HCT116 (cell line): ENCODE measurements around the gene RELA. TPM values are rescaled to one million over a fixed set of nuclear protein-coding genes. Genes with fewer than 3 reads are reported as not detected.

Experiments
- ATAC-seq: fragments of 200-7000 bp; cut with Tn5 transposase; 2 replicates; pipeline ENCODE4 v1.9.1; 2020; ENCODE audit warnings: mild to moderate bottlenecking, moderate library complexity
- BruUV-seq: library from RNA; stranded (reverse); fragments of 400-500 nt; replicated peaks from 2 replicates; lab custom pipeline; 2021; lab: Mats Ljungman, UMichigan
- CTCF ChIA-PET: fragments of 300-600 bp; sonication (Branson Sonifier 250); formaldehyde crosslinking; loops from one replicate; lab custom pipeline; 2021; ENCODE audit warnings: antibody characterized with exemption; lab: Charles Lee
- POLR2A ChIA-PET: fragments of 300-600, 350-600 bp; sonication (Branson Sonifier 250); formaldehyde crosslinking; loops from one replicate; lab custom pipeline; 2021; ENCODE audit warnings: antibody characterized with exemption; lab: Charles Lee
- RAD21 ChIA-PET, 2 experiments: fragments of 300-600 bp; sonication (Branson Sonifier 250); formaldehyde crosslinking; loops; one replicate each; lab custom pipeline; 2023; ENCODE audit warnings: low total read pairs in 2 of 2; ENCODE audit not compliant: uncharacterized antibody in 2 of 2, unreplicated experiment in 2 of 2, low non-redundant PET in 1 of 2; lab: Charles Lee
- DNase-seq: peaks from one replicate; pipeline ENCODE4 v3.0.0-alpha.2; 2010; ENCODE audit warnings: low read depth, low spot score
- H2AFZ ChIP-seq: fragments of 200-600 bp; shearing (Covaris generic), sonication (generic); 2 replicates; pipeline ENCODE4 v1.6.1; 2017; ENCODE audit warnings: low read depth, mixed run types, mixed read lengths, antibody characterized with exemption, low read length; ENCODE audit not compliant: poor library complexity, severe bottlenecking
- H3K27ac ChIP-seq: 2 replicates; pipeline ENCODE4 v1.5.1; 2012; ENCODE audit warnings: low read depth, low read length
- H3K27me3 ChIP-seq: fragments of 200-600 bp; sonication (generic); 2 replicates; pipeline ENCODE4 v1.6.1; 2016; ENCODE audit warnings: mixed run types, low read length, mixed read lengths; ENCODE audit not compliant: insufficient read depth
- H3K36me3 ChIP-seq, 2 experiments: fragments of 200-500 bp in 1 of 2; fragments of 200-600 bp in 1 of 2; sonication (Bioruptor generic) in 1 of 2; sonication (generic) in 1 of 2; 2 replicates each; pipeline versions ENCODE4 v1.5.1 to v1.6.1; 2014 to 2016; ENCODE audit warnings: low read length in 2 of 2, inconsistent platforms in 1 of 2, mixed read lengths in 1 of 2, mixed run types in 1 of 2; ENCODE audit not compliant: insufficient read depth in 2 of 2, control insufficient read depth in 1 of 2
- H3K4me1 ChIP-seq, 2 experiments: fragments of 200-600 bp in 1 of 2; sonication (generic) in 1 of 2; 2 replicates each; pipeline versions ENCODE4 v1.5.1 to v1.6.1; 2012 to 2017; ENCODE audit warnings: low read length in 2 of 2, inconsistent platforms in 1 of 2, mild to moderate bottlenecking in 1 of 2, mixed read lengths in 1 of 2, mixed run types in 1 of 2, moderate library complexity in 1 of 2; ENCODE audit not compliant: insufficient read depth in 2 of 2, control insufficient read depth in 1 of 2
- H3K4me2 ChIP-seq: fragments of 200-600 bp; sonication (generic); 2 replicates; pipeline ENCODE4 v1.6.1; 2017; ENCODE audit warnings: mixed run types, low read length, mixed read lengths
- H3K4me3 ChIP-seq, 2 experiments: fragments of 200-600 bp in 1 of 2; sonication (generic) in 1 of 2; replicated peaks in 1 of 2; 2 replicates each; pipeline ENCODE4 v1.5.1; 2011 to 2016; ENCODE audit warnings: low read length in 2 of 2, control low read depth in 1 of 2, low read depth in 1 of 2, mild to moderate bottlenecking in 1 of 2, mixed read lengths in 1 of 2, mixed run types in 1 of 2
- H3K79me2 ChIP-seq: fragments of 200-600 bp; sonication (generic); 2 replicates; pipeline ENCODE4 v1.6.1; 2017; ENCODE audit warnings: mild to moderate bottlenecking, mixed run types, low read length, moderate library complexity, mixed read lengths; ENCODE audit not compliant: insufficient read depth
- H3K9ac ChIP-seq: fragments of 200-600 bp; sonication (generic); 2 replicates; pipeline ENCODE4 v1.6.1; 2016; ENCODE audit warnings: low read length, mixed read lengths
- H3K9me2 ChIP-seq: fragments of 200-600 bp; sonication (generic), shearing (Covaris generic); 2 replicates; pipeline ENCODE4 v1.6.1; 2017; ENCODE audit warnings: mixed run types, mild to moderate bottlenecking, moderate library complexity; ENCODE audit not compliant: insufficient read depth
- H3K9me3 ChIP-seq, 2 experiments: fragments of 200-500 bp in 1 of 2; fragments of 200-600 bp in 1 of 2; sonication (Bioruptor generic) in 1 of 2; sonication (generic) in 1 of 2; 2 replicates each; pipeline ENCODE4 v1.6.1; 2014 to 2017; ENCODE audit warnings: low read length in 2 of 2, mixed read lengths in 2 of 2, inconsistent platforms in 1 of 2, low read depth in 1 of 2, mild to moderate bottlenecking in 1 of 2, mixed run types in 1 of 2, moderate library complexity in 1 of 2; ENCODE audit not compliant: control insufficient read depth in 1 of 2, insufficient read depth in 1 of 2
- H4K20me1 ChIP-seq: fragments of 200-600 bp; sonication (generic), shearing (Covaris generic); 2 replicates; pipeline ENCODE4 v1.6.1; 2017; ENCODE audit warnings: mixed run types, mild to moderate bottlenecking, moderate library complexity; ENCODE audit not compliant: insufficient read depth
- ATF3 ChIP-seq: IDR thresholded peaks from 2 replicates; pipeline ENCODE4 v1.6.1; 2012
- CBX3 ChIP-seq: IDR thresholded peaks from 2 replicates; pipeline ENCODE4 v1.6.1; 2012; ENCODE audit warnings: low read depth
- CEBPB ChIP-seq: IDR thresholded peaks from 2 replicates; pipeline ENCODE4 v1.6.1; 2012; ENCODE audit warnings: low read depth
- EGR1 ChIP-seq: IDR thresholded peaks from 2 replicates; pipeline ENCODE4 v1.6.1; 2012; ENCODE audit warnings: low read depth
- ELF1 ChIP-seq: IDR thresholded peaks from 2 replicates; pipeline ENCODE4 v1.6.1; 2012; ENCODE audit warnings: low read depth, borderline replicate concordance
- EZH2phosphoT487 ChIP-seq: fragments of 200-600 bp; IDR thresholded peaks from 2 replicates; pipeline ENCODE4 v1.6.1; 2018; ENCODE audit warnings: antibody characterized with exemption, borderline replicate concordance
- FOSL1 ChIP-seq: IDR thresholded peaks from 2 replicates; pipeline ENCODE4 v1.6.1; 2012; ENCODE audit warnings: low read depth
- JUND ChIP-seq: IDR thresholded peaks from 2 replicates; pipeline ENCODE4 v1.6.1; 2012
- MAX ChIP-seq: IDR thresholded peaks from 2 replicates; pipeline ENCODE4 v1.6.1; 2012
- POLR2AphosphoS5 ChIP-seq: IDR thresholded peaks from 2 replicates; pipeline ENCODE4 v1.6.1; 2011; ENCODE audit warnings: mild to moderate bottlenecking, low read depth, low read length, moderate library complexity
- SP1 ChIP-seq: IDR thresholded peaks from 2 replicates; pipeline ENCODE4 v1.6.1; 2012; ENCODE audit warnings: low read depth
- SRF ChIP-seq: IDR thresholded peaks from 2 replicates; pipeline ENCODE4 v1.6.1; 2012; ENCODE audit warnings: low read depth
- TCF7L2 ChIP-seq: IDR thresholded peaks from 2 replicates; pipeline ENCODE4 v1.7.0; 2011; ENCODE audit warnings: borderline replicate concordance, inconsistent platforms; ENCODE audit not compliant: insufficient read depth, insufficient read length; ENCODE audit errors: extremely low read depth
- YY1 ChIP-seq: IDR thresholded peaks from 2 replicates; pipeline ENCODE4 v1.6.1; 2011; ENCODE audit warnings: low read length, low read depth, moderate library complexity, mild to moderate bottlenecking; ENCODE audit not compliant: insufficient replicate concordance; ENCODE audit errors: extremely low read depth
- ZBTB33 ChIP-seq: IDR thresholded peaks from 2 replicates; pipeline ENCODE4 v1.6.1; 2011; ENCODE audit warnings: mild to moderate bottlenecking, low read length, moderate library complexity; ENCODE audit not compliant: insufficient replicate concordance; ENCODE audit errors: extremely low read depth
- ZNF274 ChIP-seq: fragments of 200-500 bp; sonication (Bioruptor generic); IDR thresholded peaks from 2 replicates; pipeline ENCODE4 v1.6.1; 2014; ENCODE audit warnings: mild to moderate bottlenecking, low read depth, low read length, inconsistent platforms
- intact Hi-C: fragments of 100-400 bp; cut with micrococcal nuclease; formaldehyde crosslinking; loops from 2 replicates; pipeline ENCODE4 v1.10.0; 2022
- total RNA-seq: library from RNA; stranded (reverse); gene quantifications from one replicate; pipeline ENCODE4 v1.2.1, GENCODE V29; 2021; ENCODE audit not compliant: unreplicated experiment
- TF ChIP-seq, protein P1 (sequence below): IDR thresholded peaks from 2 replicates; pipeline ENCODE4 v1.6.1; 2012; ENCODE audit warnings: low read depth
- TF ChIP-seq, protein P2 (sequence below), 3 experiments: fragments of 200-600 bp in 1 of 3; sonication (generic) in 1 of 3; IDR thresholded peaks in 2 of 3; conservative IDR thresholded peaks in 1 of 3; 2 replicates each; pipeline ENCODE4 v1.5.1; 2012 to 2017; ENCODE audit warnings: low read depth in 2 of 3, low read length in 2 of 3, antibody characterized with exemption in 1 of 3, borderline replicate concordance in 1 of 3, control low read depth in 1 of 3, mild to moderate bottlenecking in 1 of 3, mixed read lengths in 1 of 3, mixed run types in 1 of 3, moderate library complexity in 1 of 3; ENCODE audit not compliant: insufficient read depth in 1 of 3

RELA gene
- total RNA-seq, 1 experiment from 2014 or later: 78.5 TPM

DNA sequence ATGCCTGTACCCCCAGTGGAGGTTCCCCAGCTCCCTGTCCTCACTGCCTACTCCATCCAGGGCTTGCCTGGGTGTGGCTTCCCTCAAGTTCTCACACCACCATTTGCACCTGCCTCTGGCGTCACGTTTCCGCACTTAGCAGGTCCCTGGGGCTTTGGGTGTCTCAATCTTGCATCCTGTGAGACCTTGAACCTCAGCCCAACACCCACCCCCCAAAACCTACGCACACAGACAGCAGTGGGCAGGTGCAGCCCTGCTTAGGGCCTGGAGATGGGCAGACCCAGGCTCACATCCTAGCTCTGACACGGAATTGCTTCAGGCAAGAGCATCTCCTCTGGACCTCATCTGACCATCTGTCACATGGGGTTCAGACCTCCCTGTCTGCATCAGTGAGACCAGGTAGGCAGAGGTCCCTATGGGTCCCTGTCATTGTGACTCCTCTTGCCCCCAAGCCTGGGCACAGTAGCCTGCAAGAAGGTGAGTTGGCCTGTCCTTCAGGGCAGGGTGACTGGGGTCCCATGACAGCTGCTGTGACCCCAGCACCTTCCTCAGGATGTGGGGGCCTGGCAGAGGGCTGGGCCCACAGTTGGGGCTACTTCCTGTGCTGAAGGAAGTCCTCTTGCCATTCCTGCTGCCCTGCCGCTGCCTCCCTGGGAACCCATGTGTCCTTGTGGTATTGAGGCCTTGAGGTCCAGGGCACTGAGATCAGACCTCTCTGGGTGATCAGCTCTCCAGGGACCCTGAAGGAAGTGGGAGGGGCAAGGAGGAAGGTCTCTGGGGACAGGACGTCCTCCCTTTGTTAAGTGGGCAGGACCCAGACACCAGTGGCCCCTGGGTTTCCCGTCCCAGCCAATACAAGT, 22.9 kb downstream of the RELA start:
- Histone ChIP-seq H3K9me2 (no peaks in the 10 kb centered on the region), H3K27me3 (no peaks in the 10 kb centered on the region), H3K4me2 (no peak overlapping the region), H3K27ac (peak overlapping the region; percentile 21; the same call in 1 of the 2 replicates), H2AFZ (no peak overlapping the region), H3K36me3 (peaks cover 0 to 29% of the 10 kb centered on the region in 2 experiments; a peak in 2 of 4 replicates), H4K20me1 (no peaks in the 10 kb centered on the region), H3K4me3 (no peak overlapping the region), H3K9me3 (no peaks in the 10 kb centered on the region), H3K9ac (no peak overlapping the region), H3K4me1 (peaks cover 28 to 57% of the 10 kb centered on the region in 2 experiments), H3K79me2 (peaks cover 13% of the 10 kb centered on the region; the same call in 1 of the 2 replicates)
- intact Hi-C loops: no loop called here
- ATAC-seq (no peak), DNase-seq (no peak)
- ChIA-PET RAD21 (no interaction called here), POLR2A (no interaction called here), CTCF (no interaction called here)
- BruUV-seq: no TSS peak
- no peak for TF ChIP-seq ATF3
- TF ChIP-seq, protein P1, sequence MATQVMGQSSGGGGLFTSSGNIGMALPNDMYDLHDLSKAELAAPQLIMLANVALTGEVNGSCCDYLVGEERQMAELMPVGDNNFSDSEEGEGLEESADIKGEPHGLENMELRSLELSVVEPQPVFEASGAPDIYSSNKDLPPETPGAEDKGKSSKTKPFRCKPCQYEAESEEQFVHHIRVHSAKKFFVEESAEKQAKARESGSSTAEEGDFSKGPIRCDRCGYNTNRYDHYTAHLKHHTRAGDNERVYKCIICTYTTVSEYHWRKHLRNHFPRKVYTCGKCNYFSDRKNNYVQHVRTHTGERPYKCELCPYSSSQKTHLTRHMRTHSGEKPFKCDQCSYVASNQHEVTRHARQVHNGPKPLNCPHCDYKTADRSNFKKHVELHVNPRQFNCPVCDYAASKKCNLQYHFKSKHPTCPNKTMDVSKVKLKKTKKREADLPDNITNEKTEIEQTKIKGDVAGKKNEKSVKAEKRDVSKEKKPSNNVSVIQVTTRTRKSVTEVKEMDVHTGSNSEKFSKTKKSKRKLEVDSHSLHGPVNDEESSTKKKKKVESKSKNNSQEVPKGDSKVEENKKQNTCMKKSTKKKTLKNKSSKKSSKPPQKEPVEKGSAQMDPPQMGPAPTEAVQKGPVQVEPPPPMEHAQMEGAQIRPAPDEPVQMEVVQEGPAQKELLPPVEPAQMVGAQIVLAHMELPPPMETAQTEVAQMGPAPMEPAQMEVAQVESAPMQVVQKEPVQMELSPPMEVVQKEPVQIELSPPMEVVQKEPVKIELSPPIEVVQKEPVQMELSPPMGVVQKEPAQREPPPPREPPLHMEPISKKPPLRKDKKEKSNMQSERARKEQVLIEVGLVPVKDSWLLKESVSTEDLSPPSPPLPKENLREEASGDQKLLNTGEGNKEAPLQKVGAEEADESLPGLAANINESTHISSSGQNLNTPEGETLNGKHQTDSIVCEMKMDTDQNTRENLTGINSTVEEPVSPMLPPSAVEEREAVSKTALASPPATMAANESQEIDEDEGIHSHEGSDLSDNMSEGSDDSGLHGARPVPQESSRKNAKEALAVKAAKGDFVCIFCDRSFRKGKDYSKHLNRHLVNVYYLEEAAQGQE: no peak
- no peak for TF ChIP-seq TCF7L2
- TF ChIP-seq ZNF274: no peak
- TF ChIP-seq JUND: no peak
- no peak for TF ChIP-seq SRF
- TF ChIP-seq POLR2AphosphoS5: no peak
- no peak for TF ChIP-seq CBX3
- no peak for TF ChIP-seq YY1
- TF ChIP-seq ZBTB33: no peak
- TF ChIP-seq CEBPB: no peak
- no peak for TF ChIP-seq SP1
- TF ChIP-seq FOSL1: no peak
- no peak for TF ChIP-seq MAX
- TF ChIP-seq ELF1: no peak
- TF ChIP-seq EGR1: no peak
- no peak for TF ChIP-seq EZH2phosphoT487
- TF ChIP-seq, protein P2, sequence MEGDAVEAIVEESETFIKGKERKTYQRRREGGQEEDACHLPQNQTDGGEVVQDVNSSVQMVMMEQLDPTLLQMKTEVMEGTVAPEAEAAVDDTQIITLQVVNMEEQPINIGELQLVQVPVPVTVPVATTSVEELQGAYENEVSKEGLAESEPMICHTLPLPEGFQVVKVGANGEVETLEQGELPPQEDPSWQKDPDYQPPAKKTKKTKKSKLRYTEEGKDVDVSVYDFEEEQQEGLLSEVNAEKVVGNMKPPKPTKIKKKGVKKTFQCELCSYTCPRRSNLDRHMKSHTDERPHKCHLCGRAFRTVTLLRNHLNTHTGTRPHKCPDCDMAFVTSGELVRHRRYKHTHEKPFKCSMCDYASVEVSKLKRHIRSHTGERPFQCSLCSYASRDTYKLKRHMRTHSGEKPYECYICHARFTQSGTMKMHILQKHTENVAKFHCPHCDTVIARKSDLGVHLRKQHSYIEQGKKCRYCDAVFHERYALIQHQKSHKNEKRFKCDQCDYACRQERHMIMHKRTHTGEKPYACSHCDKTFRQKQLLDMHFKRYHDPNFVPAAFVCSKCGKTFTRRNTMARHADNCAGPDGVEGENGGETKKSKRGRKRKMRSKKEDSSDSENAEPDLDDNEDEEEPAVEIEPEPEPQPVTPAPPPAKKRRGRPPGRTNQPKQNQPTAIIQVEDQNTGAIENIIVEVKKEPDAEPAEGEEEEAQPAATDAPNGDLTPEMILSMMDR (IDR thresholded peaks at IDR 0.05 in 2 of 3, conservative IDR thresholded peaks at IDR 0.05 in 1 of 3; ENCODE audit: borderline replicate concordance in 1 of 3, insufficient read depth in 1 of 3, low read depth in 2 of 3, low read length in 2 of 3): no peak
